ENCODE data around the gene ENO3.

DNA sequence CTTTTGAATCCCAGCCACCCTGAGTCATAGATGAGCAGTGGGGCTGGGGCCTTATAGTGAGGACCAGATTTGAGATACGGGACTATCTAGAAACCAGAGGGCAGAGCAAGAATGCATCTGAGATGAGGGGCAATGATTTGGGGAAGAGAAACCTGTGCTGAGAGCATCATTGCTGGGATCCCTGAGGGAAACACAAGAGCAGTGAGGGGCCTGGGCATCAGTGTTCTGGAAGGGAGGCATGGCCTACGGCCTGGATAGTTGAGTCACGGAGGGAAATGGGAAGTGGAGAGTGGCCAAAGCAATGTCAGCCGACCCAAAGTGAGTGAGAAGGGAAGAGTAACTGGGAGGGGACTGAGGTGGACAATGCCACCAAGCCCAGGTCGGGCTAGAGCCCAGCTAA, 31.4 kb downstream of the ENO3 start:
- TF ChIP-seq KAT2A (conservative IDR thresholded peaks at IDR 0.05; ENCODE audit: control insufficient read depth, low read depth, low read length) (no peak), CBFB (IDR thresholded peaks at IDR 0.05; ENCODE audit: low read depth) (no peak), SPI1 (IDR thresholded peaks at IDR 0.05; ENCODE audit: borderline replicate concordance, insufficient read depth, low read depth, low read length) (no peak), MTA3 (IDR thresholded peaks at IDR 0.05; ENCODE audit: borderline replicate concordance, low read length) (no peak), RAD21 (IDR thresholded peaks at IDR 0.05; ENCODE audit: insufficient read depth, low read depth, low read length) (no peak), NFYB (IDR thresholded peaks at IDR 0.05; ENCODE audit: insufficient read depth, low read depth, low read length) (no peak)
- TF ChIP-seq, protein P1, sequence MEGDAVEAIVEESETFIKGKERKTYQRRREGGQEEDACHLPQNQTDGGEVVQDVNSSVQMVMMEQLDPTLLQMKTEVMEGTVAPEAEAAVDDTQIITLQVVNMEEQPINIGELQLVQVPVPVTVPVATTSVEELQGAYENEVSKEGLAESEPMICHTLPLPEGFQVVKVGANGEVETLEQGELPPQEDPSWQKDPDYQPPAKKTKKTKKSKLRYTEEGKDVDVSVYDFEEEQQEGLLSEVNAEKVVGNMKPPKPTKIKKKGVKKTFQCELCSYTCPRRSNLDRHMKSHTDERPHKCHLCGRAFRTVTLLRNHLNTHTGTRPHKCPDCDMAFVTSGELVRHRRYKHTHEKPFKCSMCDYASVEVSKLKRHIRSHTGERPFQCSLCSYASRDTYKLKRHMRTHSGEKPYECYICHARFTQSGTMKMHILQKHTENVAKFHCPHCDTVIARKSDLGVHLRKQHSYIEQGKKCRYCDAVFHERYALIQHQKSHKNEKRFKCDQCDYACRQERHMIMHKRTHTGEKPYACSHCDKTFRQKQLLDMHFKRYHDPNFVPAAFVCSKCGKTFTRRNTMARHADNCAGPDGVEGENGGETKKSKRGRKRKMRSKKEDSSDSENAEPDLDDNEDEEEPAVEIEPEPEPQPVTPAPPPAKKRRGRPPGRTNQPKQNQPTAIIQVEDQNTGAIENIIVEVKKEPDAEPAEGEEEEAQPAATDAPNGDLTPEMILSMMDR (IDR thresholded peaks at IDR 0.05 in 2 of 3, conservative IDR thresholded peaks at IDR 0.05 in 1 of 3; ENCODE audit: control insufficient read depth in 2 of 3, extremely low read depth in 1 of 3, insufficient read depth in 1 of 3, low read depth in 3 of 3, low read length in 3 of 3) = no peak
- TF ChIP-seq, protein P2, sequence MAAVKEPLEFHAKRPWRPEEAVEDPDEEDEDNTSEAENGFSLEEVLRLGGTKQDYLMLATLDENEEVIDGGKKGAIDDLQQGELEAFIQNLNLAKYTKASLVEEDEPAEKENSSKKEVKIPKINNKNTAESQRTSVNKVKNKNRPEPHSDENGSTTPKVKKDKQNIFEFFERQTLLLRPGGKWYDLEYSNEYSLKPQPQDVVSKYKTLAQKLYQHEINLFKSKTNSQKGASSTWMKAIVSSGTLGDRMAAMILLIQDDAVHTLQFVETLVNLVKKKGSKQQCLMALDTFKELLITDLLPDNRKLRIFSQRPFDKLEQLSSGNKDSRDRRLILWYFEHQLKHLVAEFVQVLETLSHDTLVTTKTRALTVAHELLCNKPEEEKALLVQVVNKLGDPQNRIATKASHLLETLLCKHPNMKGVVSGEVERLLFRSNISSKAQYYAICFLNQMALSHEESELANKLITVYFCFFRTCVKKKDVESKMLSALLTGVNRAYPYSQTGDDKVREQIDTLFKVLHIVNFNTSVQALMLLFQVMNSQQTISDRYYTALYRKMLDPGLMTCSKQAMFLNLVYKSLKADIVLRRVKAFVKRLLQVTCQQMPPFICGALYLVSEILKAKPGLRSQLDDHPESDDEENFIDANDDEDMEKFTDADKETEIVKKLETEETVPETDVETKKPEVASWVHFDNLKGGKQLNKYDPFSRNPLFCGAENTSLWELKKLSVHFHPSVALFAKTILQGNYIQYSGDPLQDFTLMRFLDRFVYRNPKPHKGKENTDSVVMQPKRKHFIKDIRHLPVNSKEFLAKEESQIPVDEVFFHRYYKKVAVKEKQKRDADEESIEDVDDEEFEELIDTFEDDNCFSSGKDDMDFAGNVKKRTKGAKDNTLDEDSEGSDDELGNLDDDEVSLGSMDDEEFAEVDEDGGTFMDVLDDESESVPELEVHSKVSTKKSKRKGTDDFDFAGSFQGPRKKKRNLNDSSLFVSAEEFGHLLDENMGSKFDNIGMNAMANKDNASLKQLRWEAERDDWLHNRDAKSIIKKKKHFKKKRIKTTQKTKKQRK (IDR thresholded peaks at IDR 0.05; ENCODE audit: low read depth, low read length) = no peak
- TF ChIP-seq, protein P3, sequence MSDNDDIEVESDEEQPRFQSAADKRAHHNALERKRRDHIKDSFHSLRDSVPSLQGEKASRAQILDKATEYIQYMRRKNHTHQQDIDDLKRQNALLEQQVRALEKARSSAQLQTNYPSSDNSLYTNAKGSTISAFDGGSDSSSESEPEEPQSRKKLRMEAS (IDR thresholded peaks at IDR 0.05; ENCODE audit: low read depth, low read length) = no peak
